Kidney tubule cell (primary cell): ENCODE results near the gene CGNL1.

ENCODE experiments used
- DNase-seq: peaks from one replicate; pipeline ENCODE4 v3.0.0-alpha.2; 2018; ENCODE audit warnings: low spot score

Gene CGNL1

DNA sequence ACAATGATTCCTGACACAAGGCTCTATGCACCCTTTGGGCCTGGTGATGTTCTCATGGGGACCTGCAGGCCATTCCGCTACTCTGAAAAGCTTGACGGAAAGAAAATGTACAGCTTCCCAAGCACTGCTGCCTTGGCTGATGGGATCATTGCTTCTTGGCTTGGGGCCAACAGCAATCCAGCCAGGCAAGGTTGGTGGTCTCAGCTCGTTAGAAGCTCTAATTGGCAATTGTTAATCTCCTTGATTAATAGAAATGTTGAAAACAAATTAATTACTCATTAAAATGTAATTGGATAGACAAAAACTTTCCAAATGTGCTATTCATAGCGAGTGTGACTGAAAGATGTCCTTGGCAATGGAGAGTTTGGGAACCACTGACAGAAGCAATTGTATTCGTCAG, 199.1 kb downstream of the CGNL1 start:
- no peak for DNase-seq

GRCh38 chr15:57578288-57578900, 202.1 kb downstream of the CGNL1 start:
- DNase-seq, result no peak

- DNase-seq, result no peak
These were observed 204.1 kb downstream of the CGNL1 start for GRCh38 chr15:57580428-57580827.

DNA sequence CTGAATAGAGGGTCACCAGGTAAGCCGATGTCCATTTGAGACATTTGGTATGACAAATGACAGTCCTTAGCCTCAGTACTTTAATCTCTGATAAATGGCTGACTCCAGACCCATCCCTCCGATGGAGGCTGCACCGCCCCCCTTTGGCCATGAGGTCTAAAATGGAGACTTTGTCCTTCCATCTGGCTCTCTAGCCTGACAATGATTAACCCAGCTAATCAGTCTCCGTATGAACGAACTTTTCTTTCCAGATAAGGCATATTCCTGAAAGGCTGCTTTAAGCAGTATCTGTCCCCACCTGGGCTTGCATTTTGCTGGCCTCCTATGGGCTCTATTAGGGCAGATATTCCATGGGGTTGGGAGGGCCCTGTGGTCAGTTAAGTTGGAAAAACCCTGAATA, 204.6 kb downstream of the CGNL1 start:
- no peak for DNase-seq

GRCh38 chr15:57582090-57582489, 205.8 kb downstream of the CGNL1 start:
- no peak for DNase-seq

DNA sequence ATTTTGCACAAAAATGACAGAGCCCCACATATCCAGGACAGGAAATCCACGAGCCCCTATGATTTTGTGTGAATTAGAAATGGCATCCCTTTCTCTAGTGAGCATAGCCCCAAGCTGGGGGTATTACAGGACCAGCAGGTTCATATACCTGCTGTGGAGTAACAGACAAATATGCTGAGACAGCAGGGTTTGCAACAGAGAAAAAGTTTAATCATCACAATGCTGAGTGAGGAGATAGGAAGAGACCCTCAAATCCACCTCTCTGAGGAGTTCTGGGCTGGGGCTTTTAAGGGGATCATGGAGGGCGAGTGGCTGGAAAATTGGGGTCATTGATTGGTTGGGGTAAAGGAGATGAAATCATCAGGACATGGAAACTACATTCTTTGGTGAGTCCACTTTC, 207.0 kb downstream of the CGNL1 start:
- no peak for DNase-seq

DNA sequence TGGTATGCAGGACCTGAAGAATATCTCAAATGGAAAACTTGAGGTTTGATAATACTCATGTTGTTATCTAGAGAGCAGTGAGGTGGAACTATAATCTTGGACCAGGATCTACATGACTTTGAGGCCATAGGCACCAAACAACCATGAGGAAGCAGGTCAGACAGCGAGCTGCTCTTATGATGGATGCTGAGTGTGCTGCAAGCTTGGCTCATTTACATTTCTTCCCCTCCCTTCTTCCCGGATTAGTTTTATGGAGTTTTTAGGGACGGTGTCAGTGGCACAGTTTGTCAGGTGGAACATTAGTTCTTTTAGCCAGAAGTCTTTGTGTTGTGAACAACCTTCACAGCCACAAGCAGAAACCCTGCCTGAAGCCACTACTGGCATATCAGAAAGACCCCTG, 207.4 kb downstream of the CGNL1 start:
- no peak for DNase-seq

GRCh38 chr15:57586661-57587424, 210.5 kb downstream of the CGNL1 start:
- DNase-seq, result no peak

DNA sequence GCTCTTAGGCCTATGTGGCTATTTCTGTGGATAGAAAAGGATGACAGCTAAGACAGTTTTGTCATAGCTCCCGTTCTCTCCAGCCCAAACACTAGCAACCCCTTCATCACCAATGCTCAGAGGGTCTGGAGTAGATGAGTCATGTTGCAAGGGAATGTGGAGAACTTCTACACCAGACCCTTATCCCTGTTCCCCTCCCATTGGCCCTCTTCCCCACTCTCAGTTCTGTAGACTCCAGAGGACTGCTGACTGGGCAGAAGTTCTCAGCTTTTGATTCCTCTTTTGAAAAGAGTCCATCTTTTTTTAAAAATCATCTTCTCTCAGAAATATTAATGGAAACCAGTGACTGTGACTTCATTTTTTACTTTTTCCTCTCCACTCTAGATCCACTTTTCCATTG, 213.0 kb downstream of the CGNL1 start:
- no peak for DNase-seq

DNA sequence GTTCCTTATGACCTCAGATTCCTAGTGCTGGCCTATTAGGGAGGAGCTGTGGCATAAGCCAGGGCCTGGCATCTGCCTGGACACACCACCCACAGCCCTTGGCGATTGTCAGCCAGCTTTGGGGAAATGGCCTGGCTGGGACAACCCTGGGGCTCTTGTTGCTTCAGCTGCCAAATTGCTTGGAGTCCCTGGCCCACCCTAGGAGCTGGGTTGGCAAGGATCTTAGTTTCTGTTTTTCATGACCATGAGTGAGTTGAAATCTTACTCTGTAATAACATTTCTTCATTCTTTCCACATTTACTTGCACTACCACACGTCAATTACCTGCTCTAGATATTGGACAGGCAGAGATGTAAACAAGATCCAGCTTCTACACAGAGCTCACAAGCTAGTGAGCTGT, 213.4 kb downstream of the CGNL1 start:
- DNase-seq, result no peak

- DNase-seq, result no peak
These were observed 215.0 kb downstream of the CGNL1 start for GRCh38 chr15:57591237-57591821.

GRCh38 chr15:57591822-57592367, 215.6 kb downstream of the CGNL1 start, which contains the start of gene MYZAP:
Gene MYZAP (plus strand): TSS chr15:57591904. CDS start chr15:57592035, 131 bp downstream.
- peak; percentile 19 for DNase-seq

- no peak for DNase-seq
These were observed 216.1 kb downstream of the CGNL1 start for GRCh38 chr15:57592426-57592825.

GRCh38 chr15:57592836-57593420, 216.6 kb downstream of the CGNL1 start:
- DNase-seq, result no peak

- no peak for DNase-seq
These were observed 218.2 kb downstream of the CGNL1 start for GRCh38 chr15:57594479-57594878.

DNA sequence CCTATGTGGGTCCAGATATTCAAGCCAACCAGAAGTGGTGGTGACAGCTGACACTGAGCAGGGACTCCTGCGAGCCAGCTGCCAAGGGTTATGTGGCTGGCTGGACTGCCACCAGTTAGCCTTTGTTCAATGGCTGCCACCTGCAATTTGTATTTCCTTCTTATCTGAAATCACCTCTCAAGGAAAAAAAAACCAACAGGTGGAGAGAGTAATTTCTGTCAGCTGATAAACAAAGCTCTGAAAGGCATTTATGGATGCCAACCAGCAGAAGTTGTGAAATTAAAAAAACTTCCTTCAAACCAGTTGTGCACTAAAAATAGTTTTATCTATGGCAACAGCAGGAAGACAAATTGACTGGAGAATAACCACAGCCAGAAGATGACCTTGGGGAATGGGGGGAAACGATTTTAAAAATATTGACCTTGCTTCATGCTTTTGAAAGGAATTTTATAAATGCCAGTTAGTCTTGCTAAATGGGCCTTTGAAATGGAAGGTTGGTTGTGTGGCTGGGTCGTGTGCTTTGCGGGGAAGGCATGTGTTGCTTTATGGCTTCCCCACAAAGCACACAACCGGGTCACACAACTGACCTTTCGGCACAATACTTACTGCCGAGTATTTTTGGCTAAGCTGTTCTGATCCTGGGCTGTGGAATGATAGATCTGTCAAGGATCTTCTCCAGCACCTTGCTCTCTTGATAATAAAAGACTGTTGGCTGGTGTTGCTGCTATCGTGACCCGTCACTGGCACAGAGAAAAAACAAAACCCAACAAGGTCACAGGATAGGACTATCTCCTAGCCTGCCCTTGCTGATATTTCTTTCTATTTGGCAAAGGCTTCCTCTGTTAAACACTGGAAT, 218.9 kb downstream of the CGNL1 start:
- DNase-seq, result no peak

DNA sequence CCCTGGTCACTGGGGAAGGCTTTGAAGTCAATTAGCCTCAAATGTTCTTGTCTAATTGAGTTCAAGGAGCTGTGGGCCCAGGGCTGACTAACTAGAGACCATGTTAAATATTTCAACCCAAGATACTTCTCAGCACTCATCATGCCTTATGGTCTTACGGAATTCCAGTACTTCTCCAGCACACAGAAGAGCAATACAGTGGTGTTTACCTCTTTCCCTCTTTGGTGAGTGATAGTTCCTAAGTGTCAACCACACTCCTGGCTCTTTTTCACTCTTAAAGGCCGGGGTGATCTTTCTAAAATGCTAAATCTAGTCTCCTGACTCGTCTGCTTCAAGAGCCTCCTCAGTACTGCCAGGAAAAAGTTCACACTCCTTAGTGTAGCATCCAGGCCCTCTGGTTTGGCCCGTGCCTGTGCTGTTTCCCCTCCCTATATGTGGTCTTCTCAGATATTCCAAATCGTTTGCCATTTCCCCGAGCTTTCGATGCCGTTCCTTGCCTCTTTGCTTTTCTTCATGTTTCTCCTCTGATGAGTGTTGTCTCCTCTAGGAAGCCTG, 220.1 kb downstream of the CGNL1 start:
- DNase-seq, result no peak

DNA sequence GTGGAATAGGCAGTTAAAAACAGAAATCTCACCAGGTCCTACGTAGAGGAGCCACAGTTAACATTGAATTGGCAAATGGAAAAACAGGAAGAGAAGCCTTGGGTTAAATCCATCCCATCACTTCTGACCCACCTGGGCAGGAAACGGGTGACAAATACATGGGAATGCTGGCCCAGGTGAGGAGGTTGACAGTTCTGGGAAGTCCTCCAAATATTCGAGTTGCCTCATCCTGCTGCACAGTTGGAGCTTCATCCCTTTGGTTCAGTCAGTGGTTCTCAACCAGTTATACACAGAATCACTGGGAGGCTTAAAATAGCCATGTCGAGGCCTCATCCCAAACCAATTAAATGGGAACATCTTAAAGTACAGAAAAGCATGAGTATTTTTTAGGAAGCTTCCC, 220.7 kb downstream of the CGNL1 start:
- DNase-seq, result no peak

GRCh38 chr15:57597431-57597830, 221.1 kb downstream of the CGNL1 start:
- no peak for DNase-seq

DNA sequence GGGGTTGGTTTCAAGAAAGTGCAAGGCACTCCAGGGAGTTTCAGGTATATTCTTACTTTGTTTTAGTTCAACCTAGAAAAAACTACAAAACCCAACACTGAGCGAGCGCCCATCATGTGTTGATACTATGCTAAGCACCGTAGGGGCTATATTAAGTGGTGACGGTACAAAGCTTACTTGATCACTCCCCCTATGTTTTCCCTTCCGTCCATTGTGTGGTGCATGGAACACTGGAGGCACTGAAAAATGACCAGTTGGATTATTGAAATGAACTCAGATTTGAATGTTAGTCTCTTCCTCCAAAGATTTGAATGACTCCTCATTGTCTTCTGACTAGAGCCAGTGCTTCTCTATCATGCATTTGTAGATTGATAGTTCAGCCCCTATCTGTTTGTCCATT, 222.0 kb downstream of the CGNL1 start:
- DNase-seq, result no peak

GRCh38 chr15:57599296-57599810, 223.0 kb downstream of the CGNL1 start:
- no peak for DNase-seq
